ENCODE measurements around the gene CDK6.

Gene CDK6

DNA sequence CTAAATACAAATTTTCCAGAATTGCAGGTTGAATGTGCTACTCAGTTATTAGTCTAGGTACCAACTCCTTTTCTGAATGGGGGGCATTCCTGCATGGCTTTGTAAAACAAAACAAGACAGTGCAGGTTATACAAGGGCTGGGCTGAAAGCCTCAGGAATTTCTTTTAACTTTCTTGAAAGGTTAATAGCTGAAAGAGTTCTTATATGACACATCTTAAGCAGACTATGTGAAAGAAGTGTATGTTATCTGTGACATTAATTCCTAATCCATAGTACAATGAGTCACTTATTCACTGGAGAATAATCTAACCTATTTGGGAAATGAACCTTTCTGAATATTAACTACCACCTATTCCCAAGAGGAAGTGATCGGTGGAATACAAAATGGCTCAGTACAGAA, 130.5 kb downstream of the CDK6 start:
- DNase-seq = no peak

DNA sequence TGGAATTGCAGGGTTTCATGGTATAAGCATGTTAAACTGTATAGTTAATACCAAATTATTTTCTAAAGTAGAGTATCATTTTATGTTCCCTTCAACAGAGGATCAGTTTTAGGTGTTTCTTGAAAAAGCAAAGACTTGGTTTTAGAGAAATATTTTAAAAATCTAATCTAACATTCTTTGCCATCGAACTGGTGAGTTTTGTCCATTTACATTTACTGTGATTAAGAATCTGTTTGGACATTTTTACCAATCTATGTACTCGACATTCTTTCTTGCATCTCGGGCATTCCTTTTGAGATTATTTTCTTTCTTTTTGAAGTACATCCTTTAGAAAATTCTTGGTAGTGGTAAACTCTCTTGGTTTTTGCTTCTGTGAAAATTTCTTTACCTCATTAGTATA, 131.5 kb downstream of the CDK6 start:
- DNase-seq = no peak

DNA sequence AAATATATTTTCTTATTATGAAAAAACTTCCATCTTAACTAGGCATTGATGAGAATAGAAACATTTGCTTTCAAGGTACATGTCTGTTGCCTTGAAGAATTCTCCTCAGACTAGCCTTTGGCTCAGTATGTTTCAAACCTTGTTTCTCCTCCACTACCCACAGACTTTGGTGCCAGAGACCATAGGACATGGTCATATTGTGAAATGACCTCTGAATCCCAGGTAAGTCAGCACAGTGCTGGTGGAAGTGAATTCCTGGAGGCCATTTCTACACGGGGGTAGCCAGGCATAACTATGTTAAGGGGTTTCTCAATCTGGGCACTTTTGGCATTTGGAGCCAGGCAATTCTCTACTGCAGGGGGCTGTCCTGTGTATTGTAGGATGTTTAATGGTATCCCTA, 133.8 kb downstream of the CDK6 start:
- no peak for DNase-seq

GRCh38 chr7:92699966-92700514, 136.3 kb downstream of the CDK6 start:
- DNase-seq = no peak

DNA sequence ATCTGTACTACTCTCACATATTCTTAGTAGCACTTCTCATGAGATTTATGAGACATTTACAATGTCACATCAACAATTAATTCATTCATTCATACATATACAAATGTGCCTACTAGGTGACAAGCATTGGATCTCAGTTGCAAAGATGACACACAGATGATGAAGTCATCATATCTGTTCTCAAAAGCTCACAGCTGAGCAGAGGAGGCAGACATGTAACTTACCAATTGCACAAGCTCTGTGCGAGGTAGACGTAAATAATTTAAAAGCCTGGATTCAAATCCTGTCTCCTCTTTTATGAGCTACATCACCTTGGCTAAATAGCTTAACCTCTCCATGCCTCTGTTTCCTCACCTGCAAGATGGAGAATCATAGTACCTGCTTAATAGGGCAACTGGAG, 136.8 kb downstream of the CDK6 start:
- no peak for DNase-seq

GRCh38 chr7:92698237-92698841, 138.0 kb downstream of the CDK6 start:
- DNase-seq = no peak

GRCh38 chr7:92697414-92697813, 139.0 kb downstream of the CDK6 start:
- DNase-seq = no peak

- no peak for DNase-seq
Observed at GRCh38 chr7:92697012-92697411, 139.4 kb downstream of the CDK6 start.

DNA sequence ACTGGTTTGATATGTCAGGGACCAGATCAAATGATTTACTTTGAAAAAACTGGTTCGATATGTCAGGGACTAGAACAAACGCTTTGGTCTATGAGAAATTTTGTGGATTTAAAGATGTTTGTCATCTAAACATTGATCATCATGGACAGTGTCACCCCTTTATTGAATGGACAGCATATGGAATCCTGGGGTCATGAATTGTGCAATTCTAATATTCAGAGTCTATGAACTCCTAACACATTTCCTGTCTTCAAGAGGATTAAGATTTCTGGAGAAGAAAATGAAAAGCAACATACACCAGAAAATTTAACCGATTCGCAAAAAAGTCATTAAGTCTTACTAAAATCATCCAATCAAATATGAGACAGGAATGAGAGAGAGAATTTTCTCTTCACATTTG, 139.8 kb downstream of the CDK6 start:
- no peak for DNase-seq

GRCh38 chr7:92695308-92696261, 140.8 kb downstream of the CDK6 start:
- DNase-seq = no peak

DNA sequence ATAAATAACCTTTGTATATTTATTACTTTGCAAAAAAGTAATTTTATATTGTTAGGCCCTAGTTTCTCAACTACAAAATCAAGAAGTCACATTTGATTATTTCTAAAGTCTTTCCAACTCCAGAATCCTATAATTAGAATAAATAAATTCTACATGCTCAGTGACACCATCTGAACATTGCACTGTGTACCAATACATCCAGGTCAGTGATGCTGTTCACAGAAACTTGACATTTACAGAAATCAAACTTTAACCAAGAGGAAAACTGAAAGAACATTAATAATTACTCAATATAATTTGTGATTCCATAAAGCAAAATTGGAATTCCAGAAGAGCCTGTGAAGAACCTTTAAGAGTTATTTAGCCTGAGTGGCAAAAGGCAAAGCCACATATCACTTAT, 142.2 kb downstream of the CDK6 start:
- DNase-seq = no peak

DNA sequence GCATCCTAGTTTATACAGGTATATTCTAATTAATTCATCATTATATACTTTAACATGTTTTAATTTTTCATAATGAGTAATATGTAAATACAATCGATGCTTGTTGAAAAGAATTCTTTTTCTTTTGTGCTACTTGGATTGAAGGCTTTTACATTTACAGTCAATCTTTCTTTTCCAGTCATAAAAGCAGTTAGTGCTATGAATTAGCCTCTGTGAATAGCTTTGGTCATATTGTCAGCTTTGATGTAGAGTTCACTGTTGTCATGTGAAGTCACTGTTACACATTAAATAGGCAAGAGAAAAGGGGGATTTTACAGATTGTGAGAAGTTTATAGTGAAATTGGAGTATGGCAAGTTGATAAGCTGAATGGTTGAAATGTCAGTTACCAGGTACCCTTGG, 142.9 kb downstream of the CDK6 start:
- no peak for DNase-seq

- DNase-seq = no peak
Observed at GRCh38 chr7:92691578-92691977, 144.8 kb downstream of the CDK6 start.

- no peak for DNase-seq
Observed at GRCh38 chr7:92685136-92686042, 151.0 kb downstream of the CDK6 start.

DNA sequence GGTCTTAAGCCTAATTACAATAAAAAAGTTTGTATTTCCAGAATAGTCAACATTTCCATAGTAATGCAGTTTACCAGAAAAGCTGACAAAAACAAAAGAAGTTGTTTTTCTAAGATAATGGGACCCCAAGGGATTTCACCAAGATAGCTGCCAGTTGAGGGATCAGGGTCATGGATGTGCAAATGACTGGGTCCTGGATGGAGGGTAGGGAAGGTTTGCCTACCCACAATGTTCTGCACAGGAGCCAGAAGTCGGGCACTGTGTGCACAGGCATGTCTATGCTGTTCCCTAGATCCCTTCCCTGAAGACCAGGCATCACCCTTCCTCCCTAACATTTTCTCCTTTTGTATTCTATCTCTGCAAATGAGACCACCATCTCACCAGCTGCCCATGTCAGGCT, 152.1 kb downstream of the CDK6 start:
- no peak for DNase-seq

GRCh38 chr7:92682903-92683539, 153.4 kb downstream of the CDK6 start:
- DNase-seq = no peak

- DNase-seq = no peak
Observed at GRCh38 chr7:92682330-92682729, 154.0 kb downstream of the CDK6 start.

- no peak for DNase-seq
Observed at GRCh38 chr7:92681633-92682032, 154.7 kb downstream of the CDK6 start.

- no peak for DNase-seq
Observed at GRCh38 chr7:92680442-92680841, 155.9 kb downstream of the CDK6 start.

- no peak for DNase-seq
Observed at GRCh38 chr7:92678291-92678920, 158.0 kb downstream of the CDK6 start.

GRCh38 chr7:92674379-92674778, 162.0 kb downstream of the CDK6 start:
- no peak for DNase-seq
